ENCODE measurements around the gene STAM2. TPM values are rescaled to one million over a fixed set of nuclear protein-coding genes. Genes with fewer than 3 reads are reported as not detected.

STAM2 gene
- total and polyA plus RNA-seq, 2 of the 13 experiments (the other 11 are each of a cell fraction or from before 2014, with no cell fraction given): 14.7 to 24.1 TPM

Small RNA genes within 50 kb of the gene (small RNA-seq; reads per million reads assigned to genes)
- 0 to 0.97 (median 0) reads per million in 3 experiments for gene RPL30P2 (ENCODE audit: insufficient read depth in 2 of 3, insufficient read length in 3 of 3, low read depth in 2 of 3, low replicate concordance in 1 of 3)

Other genes with a start within 250 kb of the STAM2 start
- 9.5 and 14.3 TPM in 2 replicates for gene CACNB4, start 76.7 kb downstream of the STAM2 start, total RNA-seq (2016; rRNA removed; fragmentation: Illumina TruSeq; extraction: Trizol)
- gene CACNB4, start 76.7 kb downstream of the STAM2 start, polyA plus RNA-seq (2011; rRNA removed): 3.9 and 5.1 TPM in 2 replicates
- gene FMNL2, start 159.4 kb upstream of the STAM2 start, total RNA-seq (2016; rRNA removed; fragmentation: Illumina TruSeq; extraction: Trizol): 63.2 and 66.5 TPM in 2 replicates
- gene FMNL2, start 159.4 kb upstream of the STAM2 start, polyA plus RNA-seq (2011; rRNA removed): 62.5 and 67.7 TPM in 2 replicates